ENCODE measurements around the gene DRC7.
"Not testable (repeated sequence)": the region's sequence is repeated elsewhere in the genome, so short reads cannot be mapped to it uniquely, and the experiment has no call there.

Gene DRC7

DNA sequence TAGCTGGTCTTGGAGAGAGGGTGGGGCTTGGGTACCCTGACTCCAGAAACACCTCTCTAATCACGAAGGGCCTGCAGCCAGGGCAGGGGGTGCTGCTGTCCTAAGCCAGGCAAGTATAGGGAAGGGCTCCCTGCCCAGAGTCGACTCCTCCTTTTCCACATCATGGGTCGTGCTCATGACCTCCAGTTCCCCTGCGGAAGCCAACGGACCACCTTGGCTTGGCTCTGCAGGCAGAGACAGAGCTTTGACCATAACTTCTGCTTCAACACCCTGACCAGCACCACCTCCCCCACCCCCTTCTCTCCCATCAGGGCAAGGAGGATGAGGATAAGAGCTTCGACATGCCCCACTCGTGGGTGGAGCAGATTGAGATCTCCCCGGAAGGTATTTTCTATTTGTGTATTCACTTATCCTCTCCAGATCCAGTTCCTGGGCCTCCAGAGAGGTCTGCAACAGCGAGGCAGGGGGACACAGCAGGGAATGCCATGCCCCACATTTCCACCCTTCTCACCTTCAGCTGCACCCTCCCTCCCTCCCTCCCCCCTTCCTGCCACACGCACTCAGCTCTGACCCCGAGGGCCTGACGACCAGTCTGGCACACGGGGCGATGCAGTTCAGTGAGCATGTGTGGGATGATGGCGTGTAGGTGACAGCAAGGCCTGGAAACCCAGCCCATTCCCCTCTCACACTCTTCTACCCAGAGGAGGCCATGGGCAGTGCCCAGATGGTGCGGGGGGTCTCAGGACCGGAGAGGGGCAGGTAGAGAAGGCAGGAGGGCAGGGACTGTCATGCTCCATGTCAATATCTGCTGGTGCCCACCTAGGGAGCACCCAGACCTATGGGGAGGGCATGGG lies 27.0 kb downstream of the DRC7 start:
- DNase-seq = no peak

DNA sequence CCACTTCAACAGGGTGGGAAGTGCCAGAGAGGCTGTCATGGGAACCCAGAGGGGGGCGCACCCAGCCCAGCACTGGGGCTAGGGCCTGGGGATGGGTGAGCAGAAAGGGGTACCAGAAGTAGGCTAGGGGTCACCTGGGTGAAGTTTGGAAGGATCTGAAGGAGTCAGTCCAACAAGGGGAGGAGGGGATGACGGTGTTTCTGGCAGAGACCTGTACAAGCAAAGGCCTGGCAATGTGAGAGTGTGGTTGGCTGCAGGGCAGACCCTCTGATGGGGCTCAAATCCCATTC lies 27.5 kb downstream of the DRC7 start:
- no peak for DNase-seq

DNA sequence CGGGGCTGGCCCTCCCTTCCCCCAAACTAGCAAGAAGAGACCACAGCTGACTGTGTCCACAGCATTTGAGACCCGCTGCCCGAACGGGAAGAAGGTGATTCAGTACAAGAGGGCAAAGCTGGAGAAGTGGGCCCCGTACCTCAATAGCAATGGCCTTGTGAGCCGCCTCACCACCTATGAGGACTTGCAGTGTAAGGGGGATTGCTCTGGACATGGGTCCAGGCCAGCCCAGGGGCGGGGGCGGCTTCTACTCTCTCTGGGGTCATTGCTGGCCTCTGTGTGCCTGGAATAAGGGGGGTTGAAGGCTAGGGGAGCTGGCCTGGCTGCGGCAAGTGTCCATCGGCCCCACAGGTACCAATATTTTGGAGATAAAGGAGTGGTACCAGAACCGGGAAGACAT lies 28.0 kb downstream of the DRC7 start:
- no peak for DNase-seq

DNA sequence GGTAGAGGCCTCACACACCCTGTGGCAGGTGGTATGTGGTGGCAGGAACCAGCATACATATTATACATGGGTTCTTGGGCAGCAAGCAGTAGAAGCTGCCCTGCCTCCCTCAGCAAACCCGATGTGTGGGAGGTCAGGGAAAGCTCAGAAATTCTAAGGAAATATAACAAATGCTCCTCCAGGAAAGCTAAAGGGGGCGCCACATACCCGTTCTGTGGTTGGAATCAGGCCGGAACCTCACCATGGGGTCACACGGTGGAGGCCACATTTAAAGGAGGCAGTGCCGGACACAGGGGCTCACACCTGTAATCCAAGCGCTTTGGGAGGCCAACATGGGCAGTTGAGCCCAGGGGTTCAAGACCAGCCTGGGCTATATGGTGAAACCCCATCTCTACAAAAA lies 28.6 kb downstream of the DRC7 start:
- DNase-seq = no peak

DNA sequence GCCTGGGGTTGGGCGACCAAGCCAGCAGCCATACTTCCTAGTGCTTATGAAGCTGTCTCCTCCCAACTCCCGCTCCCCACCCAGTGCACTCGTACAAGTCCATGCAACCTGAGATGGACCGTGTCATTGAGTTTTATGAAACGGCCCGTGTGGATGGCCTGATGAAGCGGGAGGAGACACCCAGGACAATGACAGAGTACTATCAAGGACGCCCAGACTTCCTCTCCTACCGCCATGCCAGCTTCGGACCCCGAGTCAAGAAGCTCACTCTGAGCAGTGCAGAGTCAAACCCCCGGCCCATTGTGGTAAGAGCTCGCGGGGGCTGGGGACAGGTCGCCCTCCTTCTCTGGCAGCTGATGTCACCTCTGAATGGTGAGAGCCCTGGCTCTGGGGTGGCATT lies 29.9 kb downstream of the DRC7 start:
- DNase-seq = no peak

DNA sequence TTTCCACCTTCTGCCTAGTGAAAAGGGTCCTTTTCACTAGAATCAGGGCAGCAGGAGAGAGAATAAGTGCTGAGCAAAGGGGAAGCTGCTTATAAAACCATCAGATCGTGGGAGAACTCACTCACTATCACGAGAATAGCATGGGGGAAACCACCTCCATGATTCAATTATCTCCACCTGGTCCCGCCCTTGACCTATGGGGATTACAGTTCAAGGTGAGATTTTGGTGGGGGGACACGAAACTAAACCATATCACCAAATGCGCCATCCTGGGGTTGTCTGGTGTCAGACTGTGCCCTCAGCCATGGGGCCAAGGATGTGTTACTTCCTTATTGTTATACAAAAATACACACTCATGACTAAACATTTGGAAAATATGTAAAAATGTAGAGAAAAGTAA lies 30.5 kb downstream of the DRC7 start:
- no peak for DNase-seq

DNA sequence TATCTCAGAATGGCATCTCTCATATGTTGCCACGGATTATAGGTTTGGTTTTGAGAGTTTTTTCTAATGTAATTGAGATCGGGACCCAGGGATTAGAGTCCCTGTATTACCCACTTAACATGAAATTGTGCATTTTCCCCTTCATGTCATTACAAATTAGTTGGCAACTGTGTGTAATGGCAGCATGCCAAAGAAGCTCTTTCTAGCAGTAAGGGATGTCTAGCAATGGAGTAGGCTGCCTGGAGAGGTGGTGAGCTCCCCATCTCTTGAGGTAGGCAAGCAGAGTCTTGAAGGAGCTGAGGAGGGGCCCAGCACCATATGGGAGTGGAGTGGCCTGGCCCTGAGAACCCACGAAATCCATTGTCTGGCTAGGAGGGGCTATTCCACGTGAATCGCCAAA lies 30.9 kb downstream of the DRC7 start:
- DNase-seq = no peak

DNA sequence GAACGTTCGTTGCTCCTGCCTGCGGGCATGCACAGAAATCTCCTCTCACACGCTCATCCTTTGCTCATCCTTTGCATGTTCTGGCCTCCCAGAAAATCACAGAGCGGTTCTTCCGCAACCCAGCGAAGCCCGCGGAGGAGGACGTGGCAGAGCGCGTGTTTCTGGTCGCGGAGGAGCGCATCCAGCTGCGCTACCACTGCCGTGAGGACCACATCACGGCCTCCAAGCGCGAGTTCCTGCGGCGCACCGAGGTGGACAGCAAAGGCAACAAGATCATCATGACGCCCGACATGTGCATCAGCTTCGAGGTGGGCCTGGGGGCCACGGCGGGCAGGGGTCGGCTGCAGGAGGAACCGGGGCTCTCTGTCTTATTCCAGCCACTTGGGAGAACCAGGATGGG lies 31.4 kb downstream of the DRC7 start:
- no peak for DNase-seq

DNA sequence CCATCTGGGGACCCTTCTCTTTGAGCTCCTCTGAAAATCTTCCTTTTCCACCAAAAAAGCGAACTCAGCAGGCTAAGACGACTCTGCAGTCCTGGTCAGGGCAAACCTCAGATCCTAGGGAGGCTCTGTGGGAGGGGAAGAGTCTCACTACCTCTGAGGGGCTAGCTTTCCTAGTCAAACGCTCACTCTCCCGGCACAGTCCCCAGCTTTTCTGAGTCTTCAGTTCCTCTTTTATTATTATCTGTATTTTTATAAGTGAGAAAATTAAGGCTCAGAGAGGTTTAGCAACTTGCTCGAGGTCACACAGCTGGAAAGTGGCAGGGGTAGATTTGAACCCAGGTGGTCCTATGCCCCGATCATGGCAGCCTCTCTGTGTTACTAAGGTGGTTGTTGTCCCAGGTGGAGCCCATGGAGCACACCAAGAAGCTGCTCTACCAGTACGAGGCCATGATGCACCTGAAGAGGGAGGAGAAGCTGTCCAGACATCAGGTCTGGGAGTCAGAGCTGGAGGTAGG lies 31.9 kb downstream of the DRC7 start:
- DNase-seq = no peak

DNA sequence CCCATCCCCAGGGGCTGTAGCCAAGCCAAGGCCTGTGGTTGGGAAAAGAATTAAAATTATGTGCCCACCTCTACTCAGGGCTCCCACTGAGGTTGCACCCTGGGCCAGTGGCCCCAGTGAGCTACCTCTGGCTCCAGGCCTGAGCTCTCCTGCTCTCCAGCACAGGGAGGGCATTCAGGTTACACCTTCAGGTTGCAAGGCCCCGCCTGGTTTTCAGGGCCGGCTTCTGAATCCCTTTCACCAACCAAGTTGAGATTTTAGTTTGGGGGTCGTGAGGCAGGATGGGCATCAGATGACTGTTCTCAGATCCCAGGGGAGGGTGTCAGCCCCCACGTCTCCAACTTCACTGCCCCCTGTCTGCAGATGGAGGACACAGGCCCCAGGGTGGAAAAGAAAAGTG lies 33.0 kb downstream of the DRC7 start:
- DNase-seq = no peak

DNA sequence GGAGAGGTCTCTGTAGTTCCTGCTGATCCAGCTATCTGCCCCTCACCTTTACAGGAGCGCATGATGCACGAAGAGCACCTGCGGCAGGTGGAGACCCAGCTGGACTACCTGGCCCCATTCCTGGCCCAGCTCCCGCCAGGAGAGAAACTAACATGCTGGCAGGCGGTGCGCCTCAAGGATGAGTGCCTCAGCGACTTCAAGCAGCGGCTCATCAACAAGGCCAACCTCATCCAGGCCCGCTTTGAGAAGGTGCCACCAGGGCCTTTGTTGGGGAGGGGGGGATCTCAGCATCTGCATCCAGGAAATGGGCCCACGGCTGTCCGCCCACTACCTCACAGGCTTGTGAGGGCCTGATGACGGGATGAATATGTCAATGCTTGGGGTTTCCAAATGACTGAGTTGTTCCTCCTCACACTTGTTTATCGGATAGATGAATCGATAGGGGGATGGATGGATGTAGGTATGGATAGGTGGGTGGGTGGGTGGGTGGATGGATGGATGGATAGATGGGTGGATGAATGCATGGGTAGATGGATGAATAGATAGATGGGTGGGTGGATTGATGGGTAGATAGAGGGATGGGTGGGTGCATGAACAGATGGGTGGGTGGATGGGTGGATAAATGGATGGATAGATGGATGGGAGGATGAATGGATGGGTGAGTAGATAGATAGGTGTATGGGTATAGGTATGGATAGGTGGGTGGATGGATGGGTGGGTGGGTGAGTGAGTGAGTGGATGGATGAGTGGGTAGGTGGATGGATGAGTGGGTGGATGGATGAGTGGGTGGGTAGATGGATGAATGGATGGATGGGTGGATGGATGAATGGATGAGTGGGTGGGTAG lies 34.0 kb downstream of the DRC7 start:
- no peak for DNase-seq

DNA sequence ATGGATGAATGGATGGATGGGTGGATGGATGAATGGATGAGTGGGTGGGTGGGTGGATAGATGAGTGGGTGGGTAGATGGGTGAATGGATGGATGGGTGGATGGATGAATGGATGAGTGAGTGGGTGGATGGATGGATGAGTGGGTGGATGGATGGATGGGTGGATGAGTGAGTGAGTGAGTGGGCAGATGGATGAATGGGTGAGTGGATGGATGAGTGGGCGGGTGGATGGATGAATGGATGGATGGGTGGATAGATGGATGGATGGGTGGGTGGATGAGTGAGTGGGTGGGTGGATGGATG lies 34.5 kb downstream of the DRC7 start:
- no peak for DNase-seq

DNA sequence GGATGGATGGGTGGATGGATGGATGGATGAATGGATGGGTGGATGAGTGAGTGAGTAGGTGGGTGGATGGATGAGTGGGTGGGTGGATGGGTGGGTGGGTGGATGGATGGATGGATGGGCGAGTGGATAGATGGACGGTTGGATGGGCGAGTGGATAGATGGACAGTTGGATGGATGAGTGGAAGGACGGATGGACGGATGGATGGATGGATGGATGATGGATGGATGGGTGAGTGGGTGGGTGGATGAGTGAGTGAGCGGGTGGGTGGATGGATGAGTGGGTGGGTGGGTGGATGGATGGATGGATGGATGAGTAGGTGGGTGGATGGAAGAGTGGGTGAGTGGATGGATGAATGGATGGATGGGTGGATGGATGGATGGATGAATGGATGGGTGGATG lies 35.2 kb downstream of the DRC7 start:
- not testable (repeated sequence) for DNase-seq

DNA sequence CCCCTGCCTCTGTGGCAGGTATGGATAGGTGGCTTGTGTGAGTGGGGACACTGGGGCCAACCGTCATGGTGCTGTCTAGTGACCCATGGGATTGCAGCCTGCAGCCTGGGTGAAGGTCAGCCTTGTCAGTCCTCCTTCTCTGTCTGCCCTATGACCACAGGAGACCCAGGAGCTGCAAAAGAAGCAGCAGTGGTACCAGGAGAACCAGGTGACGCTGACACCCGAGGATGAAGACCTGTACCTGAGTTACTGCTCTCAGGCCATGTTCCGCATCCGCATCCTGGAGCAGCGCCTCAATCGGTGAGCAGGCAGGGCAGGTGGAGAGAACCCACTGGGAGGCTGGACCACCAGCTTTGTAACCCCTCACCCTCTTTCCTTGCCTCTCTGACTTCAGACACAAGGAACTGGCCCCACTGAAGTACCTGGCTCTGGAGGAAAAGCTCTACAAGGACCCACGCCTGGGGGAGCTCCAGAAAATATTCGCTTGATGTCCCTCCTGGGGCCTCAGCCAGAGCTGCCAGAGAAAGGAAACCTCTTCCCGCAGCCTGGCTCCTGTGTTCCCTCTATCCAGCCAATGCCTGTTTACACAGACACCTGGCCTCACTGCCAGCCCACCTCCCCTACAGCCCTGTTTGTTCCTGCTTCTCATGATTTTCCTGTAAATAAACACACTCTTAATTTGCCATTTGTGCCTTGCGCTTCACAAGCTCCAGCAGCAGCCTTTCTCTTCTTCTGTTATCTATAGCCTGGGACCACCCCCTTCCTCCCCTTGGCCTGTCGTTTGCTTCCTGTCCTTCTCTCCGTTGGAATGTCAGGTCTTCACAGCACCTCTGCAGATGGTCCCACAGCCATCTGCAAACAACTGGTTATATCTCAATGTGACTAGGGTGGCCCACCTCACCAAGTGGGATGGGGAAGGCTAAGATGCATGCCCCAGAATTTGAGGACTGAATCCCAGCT lies 36.4 kb downstream of the DRC7 start:
- DNase-seq = no peak

DNA sequence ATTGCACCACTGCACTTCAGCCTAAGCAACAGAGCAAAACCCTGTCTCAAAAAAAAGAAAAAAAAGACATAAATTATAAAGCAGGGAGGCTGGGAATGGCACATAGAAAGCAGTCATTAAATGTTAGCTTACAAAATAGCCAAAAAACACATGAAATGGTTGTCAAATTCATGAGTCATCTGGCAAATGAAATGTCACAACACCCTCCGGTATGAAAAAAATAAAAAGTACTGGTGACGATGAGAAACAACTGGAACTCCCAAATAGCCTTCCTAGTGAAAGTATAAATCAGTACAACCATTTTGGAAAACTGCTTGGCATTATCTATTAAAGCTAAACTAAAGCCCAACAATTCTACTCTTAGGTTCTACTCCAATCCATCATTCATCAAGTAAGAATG lies 37.4 kb downstream of the DRC7 start:
- DNase-seq = no peak

DNA sequence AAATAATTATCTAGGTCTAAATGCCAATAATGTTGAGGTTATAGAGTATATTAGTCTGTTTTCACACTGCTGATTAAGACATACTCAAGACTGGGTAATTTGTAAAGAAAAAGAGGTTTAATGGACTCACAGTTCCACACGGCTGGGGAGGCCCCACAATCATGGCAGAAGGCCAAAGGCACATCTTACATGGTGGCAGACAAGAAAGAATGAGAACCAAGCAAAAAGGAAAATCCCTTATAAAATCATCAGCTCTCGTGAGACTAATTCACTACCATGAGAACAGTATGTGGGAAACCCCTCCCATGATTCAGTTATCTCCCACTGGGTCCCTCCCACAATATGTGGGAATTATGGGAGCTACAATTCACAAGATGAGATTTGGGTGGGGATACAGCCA lies 38.1 kb downstream of the DRC7 start:
- DNase-seq = no peak

DNA sequence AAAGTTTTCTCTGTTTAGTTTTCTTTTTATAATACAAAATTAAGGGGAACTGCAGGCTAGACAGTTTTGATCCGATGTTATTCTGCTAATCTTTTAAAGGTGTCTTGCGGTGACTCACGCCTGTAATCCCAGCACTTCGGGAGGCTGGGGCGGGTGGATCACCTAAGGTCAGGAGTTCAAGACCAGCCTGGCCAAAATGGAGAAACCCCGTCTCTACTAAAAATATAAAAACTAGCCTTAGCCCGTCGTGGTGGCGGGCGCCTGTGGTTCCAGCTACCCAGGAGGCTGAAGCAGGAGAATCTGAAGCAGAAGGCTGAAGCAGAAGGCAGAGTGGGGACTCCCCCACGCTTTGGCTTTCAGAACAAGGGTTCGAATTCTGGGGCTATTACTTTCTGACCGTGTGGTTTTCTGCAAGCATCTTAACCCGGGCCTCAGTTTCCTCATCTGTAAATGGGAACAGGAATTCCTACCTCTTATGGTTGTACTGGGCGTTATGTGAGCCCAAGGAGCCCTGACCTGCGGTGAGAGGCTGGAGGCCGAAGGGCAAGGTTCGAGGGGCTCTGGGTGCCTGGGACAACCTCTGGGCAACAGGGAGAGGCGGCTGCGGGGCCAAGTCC lies 39.8 kb downstream of the DRC7 start:
- DNase-seq = no peak

DNA sequence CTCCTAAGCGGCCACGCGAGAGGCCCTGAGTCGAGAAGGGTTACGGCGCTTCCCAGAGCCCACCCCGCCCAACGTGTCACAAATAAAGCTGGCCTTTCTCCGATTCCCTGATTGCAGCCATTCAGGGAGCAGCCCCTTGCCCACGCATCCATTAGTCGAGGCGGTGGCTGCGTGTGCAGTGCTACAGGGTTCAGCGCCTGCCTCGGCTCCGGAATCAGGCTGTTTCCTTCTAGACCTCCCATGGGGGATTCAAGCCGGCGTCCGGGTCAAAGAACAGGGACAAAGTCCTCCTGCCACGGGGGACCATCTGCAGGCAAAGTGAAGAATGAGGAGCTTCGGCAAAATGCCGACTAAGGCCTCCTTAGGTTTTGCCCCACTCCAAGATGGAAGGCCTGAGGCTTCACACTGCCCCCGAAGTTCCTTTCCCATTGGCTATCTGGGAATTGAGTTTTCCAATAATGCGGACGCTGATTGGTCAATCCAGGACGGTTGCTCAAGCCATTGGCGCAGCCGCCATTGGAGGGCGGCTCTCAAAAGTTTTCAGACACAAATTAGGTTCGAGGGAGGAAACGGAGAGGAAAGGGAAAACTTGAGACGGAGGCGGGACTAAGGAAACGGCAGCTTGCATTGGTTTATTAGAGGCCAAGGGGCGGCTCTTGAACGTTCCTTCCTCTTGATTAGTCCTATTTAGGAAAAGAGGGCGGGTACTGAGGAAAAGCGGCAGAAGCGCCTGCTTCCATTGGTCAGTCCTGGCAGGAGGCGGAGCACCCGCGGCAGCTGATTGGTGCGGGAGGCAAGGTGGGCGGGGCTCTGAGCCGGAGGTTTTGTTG lies 40.5 kb downstream of the DRC7 start:
- peak; percentile 99 for DNase-seq

DNA sequence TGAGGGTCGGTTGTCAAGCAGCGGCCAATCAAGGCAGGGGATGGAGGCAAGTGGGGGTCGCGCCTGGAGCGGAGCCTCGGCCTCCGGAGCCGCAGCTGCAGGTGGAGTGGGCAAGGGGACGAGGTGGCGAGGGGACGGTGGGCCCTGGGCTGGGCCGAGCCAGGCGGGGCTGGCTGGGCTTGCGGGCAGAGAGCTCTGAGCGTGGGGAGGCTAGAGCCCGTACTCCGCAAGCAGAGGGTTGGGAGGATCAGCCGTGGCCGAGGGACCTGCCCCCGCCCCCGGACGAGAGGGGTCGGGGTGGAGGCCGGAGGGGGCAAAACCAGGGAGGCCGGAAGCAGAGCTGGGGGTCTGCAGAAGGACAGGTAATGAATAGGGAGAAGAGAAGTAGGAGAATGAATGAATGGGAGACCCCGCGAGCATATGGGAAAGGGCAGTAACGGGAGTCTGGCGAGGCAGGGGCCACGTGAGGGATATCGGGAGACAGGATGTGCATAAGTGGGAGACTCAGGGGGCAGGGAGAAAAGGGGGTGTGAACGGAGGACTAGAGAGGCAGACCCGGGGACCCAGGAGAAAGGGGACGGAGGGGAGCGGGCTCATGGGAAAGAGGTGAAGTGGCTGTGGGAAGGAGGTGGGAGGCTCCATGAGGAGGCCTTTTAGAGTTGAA lies 41.3 kb downstream of the DRC7 start, which contains the start of gene KATNB1:
KATNB1 (plus strand) TSS at position 16 of the 664 bp plus-strand sequence. CDS start 1,474 bp downstream, outside the sequence.
- no peak for DNase-seq

DNA sequence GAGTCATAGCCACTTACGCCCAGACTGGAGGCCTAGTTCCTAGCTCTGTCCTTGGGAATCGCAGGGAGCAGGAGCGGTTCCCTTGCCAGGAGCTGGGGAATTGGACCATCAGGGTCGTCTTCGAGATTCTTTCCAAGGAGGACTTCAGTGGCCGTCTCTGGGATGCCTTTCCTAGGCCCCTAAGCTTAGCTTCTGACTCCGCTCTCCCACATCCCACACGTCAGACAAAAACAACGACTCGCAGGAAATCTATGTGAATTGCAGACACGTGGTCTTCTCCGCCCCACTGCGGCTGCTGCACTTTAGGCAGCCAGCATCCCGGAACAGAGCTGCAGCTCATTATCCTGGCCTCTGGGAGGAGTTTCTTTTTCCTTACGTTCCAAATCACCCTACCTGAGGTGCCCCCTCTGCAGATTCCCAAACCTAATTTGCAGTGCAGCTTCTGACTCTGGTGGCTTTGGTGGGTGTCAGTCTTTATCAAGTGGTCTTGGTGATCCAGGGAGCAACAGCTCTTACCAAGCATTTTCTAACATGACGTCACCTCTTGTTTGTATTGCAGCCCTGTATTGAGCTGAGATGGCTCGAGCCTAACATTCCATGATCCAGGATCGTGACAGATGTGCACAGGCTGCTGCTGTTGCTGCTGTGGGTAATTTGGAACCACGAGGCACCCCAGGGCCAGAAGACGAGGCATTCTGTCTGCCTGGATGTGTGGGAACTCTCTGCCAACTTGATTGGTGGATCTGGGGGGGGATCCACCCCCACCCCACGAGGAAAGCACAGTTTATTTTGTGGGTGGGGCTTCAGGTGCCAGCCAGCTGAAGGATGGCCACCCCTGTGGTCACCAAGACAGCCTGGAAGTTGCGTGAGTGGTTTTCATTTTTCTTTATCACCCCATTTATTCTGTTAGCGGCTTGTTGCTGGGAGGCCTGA lies 42.1 kb downstream of the DRC7 start:
- DNase-seq = peak; percentile 19 to 52

Data from CD4-positive, alpha-beta T cell treated with Interleukin-1 beta for 1 hour (primary cell).